Mucosa of rectum (tissue), 2 donors: Measurements from ENCODE around the gene SYNGR2.
"Not testable (repeated sequence)": the region's sequence is repeated elsewhere in the genome, so short reads cannot be mapped to it uniquely, and the experiment has no call there.

ENCODE experiments used
- H3K27ac ChIP-seq, 2 donors: one replicate each; pipeline ENCODE4 v1.7.0; 2013; ENCODE audit warnings: inconsistent platforms in 2 of 2, low read depth in 2 of 2, low read length in 2 of 2
- H3K27me3 ChIP-seq, 2 donors: one replicate each; pipeline ENCODE4 v1.7.0; 2013; ENCODE audit warnings: low read length in 2 of 2; ENCODE audit not compliant: control insufficient read depth in 2 of 2, insufficient read depth in 2 of 2
- H3K36me3 ChIP-seq, 2 donors: one replicate each; pipeline ENCODE4 v1.7.0; 2013; ENCODE audit warnings: low read length in 2 of 2; ENCODE audit not compliant: control insufficient read depth in 2 of 2, insufficient read depth in 2 of 2
- H3K4me1 ChIP-seq, 2 donors: one replicate each; pipeline ENCODE4 v1.7.0; 2013; ENCODE audit warnings: low read length in 2 of 2, mild to moderate bottlenecking in 1 of 2; ENCODE audit not compliant: control insufficient read depth in 2 of 2, insufficient read depth in 2 of 2
- H3K4me3 ChIP-seq, 2 donors: one replicate each; pipeline ENCODE4 v1.7.0; 2013; ENCODE audit warnings: low read length in 2 of 2
- H3K9ac ChIP-seq, 2 donors: one replicate each; pipeline ENCODE4 v1.7.0; 2013; ENCODE audit warnings: low read length in 2 of 2, low read depth in 1 of 2, mild to moderate bottlenecking in 1 of 2
- H3K9me3 ChIP-seq, 2 donors: one replicate each; pipeline ENCODE4 v1.7.0; 2013; ENCODE audit warnings: low read length in 2 of 2; ENCODE audit not compliant: control insufficient read depth in 2 of 2
- donor health status: healthy.
- donor health status: Normal muscosa, but diverticular disease.

Gene SYNGR2

DNA sequence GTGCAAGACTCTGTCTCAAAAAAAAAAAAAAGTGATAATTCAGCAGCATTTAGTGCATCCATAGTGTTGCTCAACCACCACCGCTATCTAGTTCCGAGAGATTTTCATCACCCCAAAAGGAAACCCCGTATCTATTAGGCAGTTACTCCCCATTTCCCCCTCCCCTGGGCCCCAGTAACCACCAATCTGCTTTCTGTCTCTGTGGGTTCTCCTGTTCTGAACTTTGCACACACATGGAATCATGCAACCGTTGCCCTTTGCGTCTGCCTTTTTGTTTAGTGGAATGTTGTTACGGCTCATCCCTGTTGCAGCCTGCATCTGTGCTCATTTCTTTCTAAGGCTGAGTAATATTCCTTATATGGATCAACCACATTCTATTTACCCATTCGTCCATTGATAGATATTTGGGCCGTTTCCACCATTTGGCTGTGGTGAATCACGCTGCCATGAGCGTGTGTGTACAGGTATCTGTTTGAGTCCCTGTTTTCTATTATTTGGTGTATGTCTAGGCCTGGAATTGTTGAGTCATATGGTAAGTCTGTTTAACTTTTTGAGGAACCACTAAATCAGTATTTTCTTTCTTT lies 8.7 kb upstream of the SYNGR2 start:
- Histone ChIP-seq H3K9ac (no peak overlapping the region), H3K4me3 (no peak overlapping the region), H3K4me1 (peaks cover 7% of the 10 kb centered on the region in 2 donors), H3K36me3 (no peaks in the 10 kb centered on the region), H3K9me3 (no peaks in the 10 kb centered on the region), H3K27ac (no peak overlapping the region), H3K27me3 (no peaks in the 10 kb centered on the region)

GRCh38 chr17:78163881-78164747 lies 4.3 kb upstream of the SYNGR2 start:
- Histone ChIP-seq H3K27ac (no peak overlapping the region), H3K27me3 (no peaks in the 10 kb centered on the region), H3K9me3 (no peaks in the 10 kb centered on the region), H3K4me1 (peaks cover 2 to 10% of the 10 kb centered on the region in 2 donors), H3K9ac (no peak overlapping the region), H3K4me3 (no peak overlapping the region), H3K36me3 (no peaks in the 10 kb centered on the region)

DNA sequence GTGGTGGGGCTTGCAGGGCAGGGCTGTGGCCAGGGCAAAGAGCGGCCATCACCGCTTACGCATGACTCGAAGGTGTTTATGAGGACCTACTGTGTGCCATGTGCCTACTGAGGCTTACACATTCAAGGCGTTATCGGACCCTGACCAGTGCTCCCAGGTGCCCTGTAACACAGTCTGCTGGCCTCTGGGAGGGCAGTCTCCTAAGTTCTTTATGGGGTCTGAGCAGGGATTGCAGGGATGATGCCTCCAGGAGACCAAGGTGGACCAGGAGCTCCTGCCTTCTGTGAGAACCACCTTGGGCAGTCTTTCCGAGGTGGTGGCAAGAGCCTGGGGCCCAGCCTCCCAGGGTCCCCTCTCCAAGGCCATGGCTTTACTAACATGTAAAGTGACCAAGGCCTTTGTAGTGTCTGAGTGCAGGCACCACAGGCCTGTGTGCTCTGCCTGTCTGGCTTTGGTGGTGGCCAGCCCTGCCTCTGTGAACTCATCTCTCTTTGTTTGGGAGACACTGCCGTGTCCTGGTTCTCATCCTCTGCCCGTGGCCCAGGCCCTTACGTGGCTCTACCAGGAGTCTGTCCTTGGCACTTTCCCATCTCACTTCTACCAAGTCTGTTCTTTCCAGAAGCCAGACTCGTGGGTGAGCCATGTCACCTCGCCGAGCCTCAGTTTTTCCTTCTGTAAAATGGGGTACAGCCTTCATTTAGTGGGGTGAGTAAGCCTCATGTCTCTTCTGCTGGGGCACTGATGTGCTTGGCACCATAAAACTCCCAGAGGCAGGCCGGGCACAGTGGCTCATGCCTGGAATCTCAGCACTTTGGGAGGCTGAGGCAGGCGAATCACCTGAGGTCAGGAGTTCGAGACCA lies 3.4 kb upstream of the SYNGR2 start:
- Histone ChIP-seq H3K27me3 (no peaks in the 10 kb centered on the region), H3K36me3 (no peaks in the 10 kb centered on the region), H3K4me1 (peaks cover 11 to 19% of the 10 kb centered on the region in 2 donors), H3K9me3 (no peaks in the 10 kb centered on the region), H3K27ac (no peak overlapping the region), H3K9ac (no peak overlapping the region), H3K4me3 (no peak overlapping the region)

GRCh38 chr17:78166416-78166815 lies 2.0 kb upstream of the SYNGR2 start:
- Histone ChIP-seq H3K27me3 (no peaks in the 10 kb centered on the region), H3K4me1 (peaks cover 18 to 31% of the 10 kb centered on the region in 2 donors), H3K4me3 (no peak overlapping the region), H3K9ac (no peak overlapping the region), H3K9me3 (no peaks in the 10 kb centered on the region), H3K36me3 (peaks cover 2 to 5% of the 10 kb centered on the region in 2 donors), H3K27ac (peak overlapping the region in 1 of 2 donors; percentile 19)

GRCh38 chr17:78168903-78169793 lies 767 bp downstream of the SYNGR2 start:
- Histone ChIP-seq H3K9me3 (no peaks in the 10 kb centered on the region), H3K27me3 (no peaks in the 10 kb centered on the region), H3K27ac (peak overlapping the region; percentile 78 to 88), H3K36me3 (peaks cover 12 to 14% of the 10 kb centered on the region in 2 donors), H3K9ac (peak overlapping the region; percentile 68 to 91), H3K4me1 (peaks cover 46 to 59% of the 10 kb centered on the region in 2 donors), H3K4me3 (peak overlapping the region; percentile 63 to 71)

DNA sequence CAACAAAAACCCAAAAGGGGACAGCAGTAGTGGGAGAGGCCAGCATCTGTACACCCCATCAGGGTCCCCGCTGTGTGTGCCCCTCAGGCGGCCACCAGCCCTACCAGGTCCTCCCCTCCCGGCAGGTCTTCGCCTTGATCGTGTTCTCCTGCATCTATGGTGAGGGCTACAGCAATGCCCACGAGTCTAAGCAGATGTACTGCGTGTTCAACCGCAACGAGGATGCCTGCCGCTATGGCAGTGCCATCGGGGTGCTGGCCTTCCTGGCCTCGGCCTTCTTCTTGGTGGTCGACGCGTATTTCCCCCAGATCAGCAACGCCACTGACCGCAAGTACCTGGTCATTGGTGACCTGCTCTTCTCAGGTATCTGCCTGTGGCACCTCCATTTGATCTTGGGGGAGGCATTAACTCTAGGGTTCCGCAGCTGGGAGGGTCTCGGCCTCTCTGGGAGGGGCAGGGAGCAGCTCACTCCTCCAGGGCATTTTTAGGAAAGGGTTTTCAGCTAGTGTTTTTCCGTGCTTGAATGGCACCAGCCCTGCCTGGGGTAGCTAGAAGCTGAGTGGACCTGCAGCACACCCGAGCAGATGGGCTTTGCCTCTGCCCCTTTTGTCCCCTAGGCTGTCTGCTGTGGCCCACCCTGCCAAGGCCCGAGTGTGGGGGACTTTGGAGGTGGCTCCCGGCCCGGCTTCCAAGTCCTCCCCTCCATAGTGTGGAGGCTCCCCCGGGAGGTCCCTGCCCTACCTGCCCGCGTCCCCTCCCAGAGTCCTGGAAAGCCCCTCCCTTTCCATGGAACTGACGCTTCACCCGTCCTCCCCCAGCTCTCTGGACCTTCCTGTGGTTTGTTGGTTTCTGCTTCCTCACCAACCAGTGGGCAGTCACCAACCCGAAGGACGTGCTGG lies 2.6 kb downstream of the SYNGR2 start:
- H3K36me3 ChIP-seq = peaks cover 12 to 14% of the 10 kb centered on the region in 2 donors
- H3K27ac ChIP-seq = peak overlapping the region; percentile 93 to 97
- H3K4me3 ChIP-seq = peak overlapping the region in 1 of 2 donors; percentile 13
- H3K27me3 ChIP-seq = no peaks in the 10 kb centered on the region
- peaks cover 64 to 76% of the 10 kb centered on the region in 2 donors for H3K4me1 ChIP-seq
- no peaks in the 10 kb centered on the region for H3K9me3 ChIP-seq
- H3K9ac ChIP-seq = peak overlapping the region in 1 of 2 donors; percentile 74

DNA sequence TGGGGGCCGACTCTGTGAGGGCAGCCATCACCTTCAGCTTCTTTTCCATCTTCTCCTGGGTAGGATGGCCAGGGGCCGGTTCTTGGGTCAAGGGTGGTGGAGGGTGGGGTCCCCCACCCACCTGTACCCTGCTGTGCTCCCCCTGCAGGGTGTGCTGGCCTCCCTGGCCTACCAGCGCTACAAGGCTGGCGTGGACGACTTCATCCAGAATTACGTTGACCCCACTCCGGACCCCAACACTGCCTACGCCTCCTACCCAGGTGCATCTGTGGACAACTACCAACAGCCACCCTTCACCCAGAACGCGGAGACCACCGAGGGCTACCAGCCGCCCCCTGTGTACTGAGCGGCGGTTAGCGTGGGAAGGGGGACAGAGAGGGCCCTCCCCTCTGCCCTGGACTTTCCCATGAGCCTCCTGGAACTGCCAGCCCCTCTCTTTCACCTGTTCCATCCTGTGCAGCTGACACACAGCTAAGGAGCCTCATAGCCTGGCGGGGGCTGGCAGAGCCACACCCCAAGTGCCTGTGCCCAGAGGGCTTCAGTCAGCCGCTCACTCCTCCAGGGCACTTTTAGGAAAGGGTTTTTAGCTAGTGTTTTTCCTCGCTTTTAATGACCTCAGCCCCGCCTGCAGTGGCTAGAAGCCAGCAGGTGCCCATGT lies 3.3 kb downstream of the SYNGR2 start:
- Histone ChIP-seq H3K4me1 (peaks cover 70 to 79% of the 10 kb centered on the region in 2 donors), H3K36me3 (peaks cover 12 to 14% of the 10 kb centered on the region in 2 donors), H3K4me3 (peak overlapping the region in 1 of 2 donors; percentile 7), H3K9ac (peak overlapping the region; percentile 56 to 74), H3K27ac (peak overlapping the region; percentile 93 to 97)
- H3K27me3 ChIP-seq, H3K9me3 ChIP-seq: not testable (repeated sequence)

DNA sequence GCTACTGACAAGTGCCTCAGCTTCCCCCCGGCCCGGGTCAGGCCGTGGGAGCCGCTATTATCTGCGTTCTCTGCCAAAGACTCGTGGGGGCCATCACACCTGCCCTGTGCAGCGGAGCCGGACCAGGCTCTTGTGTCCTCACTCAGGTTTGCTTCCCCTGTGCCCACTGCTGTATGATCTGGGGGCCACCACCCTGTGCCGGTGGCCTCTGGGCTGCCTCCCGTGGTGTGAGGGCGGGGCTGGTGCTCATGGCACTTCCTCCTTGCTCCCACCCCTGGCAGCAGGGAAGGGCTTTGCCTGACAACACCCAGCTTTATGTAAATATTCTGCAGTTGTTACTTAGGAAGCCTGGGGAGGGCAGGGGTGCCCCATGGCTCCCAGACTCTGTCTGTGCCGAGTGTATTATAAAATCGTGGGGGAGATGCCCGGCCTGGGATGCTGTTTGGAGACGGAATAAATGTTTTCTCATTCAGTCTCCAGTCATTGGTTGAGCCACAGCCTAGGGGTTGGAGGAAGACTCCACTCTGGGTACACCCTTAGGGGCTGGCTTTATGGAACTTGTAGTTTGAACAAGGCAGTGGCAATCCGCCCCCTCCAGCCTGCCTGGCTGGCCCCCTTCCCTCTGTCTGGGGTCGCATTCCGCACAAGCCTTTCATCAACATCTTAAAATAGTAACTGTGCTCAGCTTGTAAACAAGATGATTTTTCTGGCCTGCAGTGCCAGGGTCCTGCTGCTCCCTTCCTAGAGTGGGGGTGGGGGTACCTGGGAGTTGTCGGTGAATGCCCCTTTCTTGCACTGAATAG lies 4.1 kb downstream of the SYNGR2 start:
- peak overlapping the region; percentile 31 to 37 for H3K4me3 ChIP-seq
- H3K36me3 ChIP-seq = peaks cover 12 to 14% of the 10 kb centered on the region in 2 donors
- H3K9me3 ChIP-seq = no peaks in the 10 kb centered on the region
- peak overlapping the region; percentile 93 to 97 for H3K27ac ChIP-seq
- peak overlapping the region; percentile 56 to 74 for H3K9ac ChIP-seq
- no peaks in the 10 kb centered on the region for H3K27me3 ChIP-seq
- H3K4me1 ChIP-seq = peaks cover 73 to 84% of the 10 kb centered on the region in 2 donors
